Glutamatergic neuron (in vitro differentiated cells): Measurements from ENCODE around the gene COA1. TPM values are rescaled to one million over a fixed set of nuclear protein-coding genes. Genes with fewer than 3 reads are reported as not detected.

Experiments used
- DNase-seq: peaks from one replicate; pipeline ENCODE4 v3.0.0; 2022
- H3K27ac Mint-ChIP-seq: one replicate; pipeline ENCODE4 v1.8.0; 2020; ENCODE audit warnings: mild to moderate bottlenecking, mixed read lengths, inconsistent platforms; ENCODE audit not compliant: unreplicated experiment
- H3K27me3 Mint-ChIP-seq: one replicate; pipeline ENCODE4 v1.8.0; 2020; ENCODE audit warnings: mild to moderate bottlenecking, moderate library complexity, mixed read lengths, inconsistent platforms; ENCODE audit not compliant: unreplicated experiment
- H3K36me3 Mint-ChIP-seq: one replicate; pipeline ENCODE4 v1.8.0; 2020; ENCODE audit warnings: mild to moderate bottlenecking, mixed read lengths, inconsistent platforms; ENCODE audit not compliant: unreplicated experiment
- H3K4me1 Mint-ChIP-seq: one replicate; pipeline ENCODE4 v1.8.0; 2020; ENCODE audit warnings: mild to moderate bottlenecking, low read depth, mixed read lengths, inconsistent platforms; ENCODE audit not compliant: unreplicated experiment
- H3K4me3 Mint-ChIP-seq: one replicate; pipeline ENCODE4 v1.8.0; 2020; ENCODE audit warnings: mild to moderate bottlenecking, mixed read lengths, inconsistent platforms; ENCODE audit not compliant: unreplicated experiment
- H3K9me3 Mint-ChIP-seq: one replicate; pipeline ENCODE4 v1.8.0; 2020; ENCODE audit warnings: mild to moderate bottlenecking, moderate library complexity, mixed read lengths, inconsistent platforms; ENCODE audit not compliant: unreplicated experiment
- CTCF ChIP-seq: fragments of 200-600 bp; sonication (generic); IDR thresholded peaks from one replicate; pipeline ENCODE4 v1.5.0; 2021; ENCODE audit not compliant: partially characterized antibody, unreplicated experiment
- total RNA-seq: library from RNA; stranded (reverse); fragmentation: NEBNext Ultra II Directional; extraction: Animal tissue kit (Norgen Biotek cat#: 25700); gene quantifications from one replicate; pipeline ENCODE4 v1.2.1, GENCODE V29; 2021; ENCODE audit not compliant: unreplicated experiment

COA1 gene
- total RNA-seq, 1 donor from 2014 or later = 73.7 TPM

GRCh38 chr7:43666938-43667337, 62.4 kb downstream of the COA1 start:
- Mint-ChIP-seq H3K27me3 (peaks cover 2% of the 10 kb centered on the region), H3K36me3 (peaks cover 14% of the 10 kb centered on the region), H3K4me3 (no peak overlapping the region), H3K9me3 (peaks cover 3% of the 10 kb centered on the region), H3K27ac (no peak overlapping the region), H3K4me1 (peaks cover 4% of the 10 kb centered on the region)
- no peak for DNase-seq
- TF ChIP-seq CTCF = no peak

GRCh38 chr7:43664681-43665080, 64.6 kb downstream of the COA1 start:
- Mint-ChIP-seq H3K36me3 (peaks cover 11% of the 10 kb centered on the region), H3K27ac (no peak overlapping the region), H3K9me3 (no peaks in the 10 kb centered on the region), H3K4me1 (peaks cover 6% of the 10 kb centered on the region), H3K4me3 (no peak overlapping the region), H3K27me3 (peaks cover 4% of the 10 kb centered on the region)
- DNase-seq = no peak
- no peak for TF ChIP-seq CTCF

- no peaks in the 10 kb centered on the region for H3K9me3 Mint-ChIP-seq
- peak overlapping the region; percentile 11 for H3K27ac Mint-ChIP-seq
- no peaks in the 10 kb centered on the region for H3K36me3 Mint-ChIP-seq
Measured at GRCh38 chr7:43660141-43660540, 69.2 kb downstream of the COA1 start.

GRCh38 chr7:43659549-43659896, 69.8 kb downstream of the COA1 start:
- Mint-ChIP-seq H3K4me1 (peaks cover 6% of the 10 kb centered on the region), H3K27ac (no peak overlapping the region), H3K27me3 (peaks cover 2% of the 10 kb centered on the region), H3K9me3 (no peaks in the 10 kb centered on the region), H3K36me3 (no peaks in the 10 kb centered on the region), H3K4me3 (no peak overlapping the region)
- TF ChIP-seq CTCF = no peak
- no peak for DNase-seq

More at GRCh38 chr7:43660141-43660540, 69.2 kb downstream of the COA1 start:
- H3K27me3 Mint-ChIP-seq = peaks cover 2% of the 10 kb centered on the region
- H3K4me1 Mint-ChIP-seq = peaks cover 6% of the 10 kb centered on the region
- no peak for TF ChIP-seq CTCF
- DNase-seq = no peak
- H3K4me3 Mint-ChIP-seq = no peak overlapping the region

- H3K27me3 Mint-ChIP-seq = peaks cover 2% of the 10 kb centered on the region
- H3K27ac Mint-ChIP-seq = no peak overlapping the region
- no peaks in the 10 kb centered on the region for H3K36me3 Mint-ChIP-seq
- H3K9me3 Mint-ChIP-seq = no peaks in the 10 kb centered on the region
- no peak for TF ChIP-seq CTCF
- no peak for DNase-seq
- no peak overlapping the region for H3K4me3 Mint-ChIP-seq
- H3K4me1 Mint-ChIP-seq = peaks cover 6% of the 10 kb centered on the region
Measured at GRCh38 chr7:43658718-43659548, 70.4 kb downstream of the COA1 start.
